DOHH2 (cell line): Measurements from ENCODE around the gene TTC28.

ENCODE experiments used
- EZH2phosphoT487 ChIP-seq: fragments of 200-600 bp; sonication (generic); IDR thresholded peaks from 2 replicates; pipeline ENCODE4 v1.6.1; 2017; ENCODE audit warnings: borderline replicate concordance, mild to moderate bottlenecking, antibody characterized with exemption, low read length, moderate library complexity, mixed read lengths
- TF ChIP-seq, protein P1 (sequence below): fragments of 200-600 bp; sonication (generic); IDR thresholded peaks from one replicate; pipeline ENCODE4 v1.5.1; 2014; ENCODE audit warnings: antibody characterized with exemption, mild to moderate bottlenecking, low read depth, low read length; ENCODE audit not compliant: poor library complexity, severe bottlenecking

- no peak for TF ChIP-seq EZH2phosphoT487
- TF ChIP-seq, protein P1, sequence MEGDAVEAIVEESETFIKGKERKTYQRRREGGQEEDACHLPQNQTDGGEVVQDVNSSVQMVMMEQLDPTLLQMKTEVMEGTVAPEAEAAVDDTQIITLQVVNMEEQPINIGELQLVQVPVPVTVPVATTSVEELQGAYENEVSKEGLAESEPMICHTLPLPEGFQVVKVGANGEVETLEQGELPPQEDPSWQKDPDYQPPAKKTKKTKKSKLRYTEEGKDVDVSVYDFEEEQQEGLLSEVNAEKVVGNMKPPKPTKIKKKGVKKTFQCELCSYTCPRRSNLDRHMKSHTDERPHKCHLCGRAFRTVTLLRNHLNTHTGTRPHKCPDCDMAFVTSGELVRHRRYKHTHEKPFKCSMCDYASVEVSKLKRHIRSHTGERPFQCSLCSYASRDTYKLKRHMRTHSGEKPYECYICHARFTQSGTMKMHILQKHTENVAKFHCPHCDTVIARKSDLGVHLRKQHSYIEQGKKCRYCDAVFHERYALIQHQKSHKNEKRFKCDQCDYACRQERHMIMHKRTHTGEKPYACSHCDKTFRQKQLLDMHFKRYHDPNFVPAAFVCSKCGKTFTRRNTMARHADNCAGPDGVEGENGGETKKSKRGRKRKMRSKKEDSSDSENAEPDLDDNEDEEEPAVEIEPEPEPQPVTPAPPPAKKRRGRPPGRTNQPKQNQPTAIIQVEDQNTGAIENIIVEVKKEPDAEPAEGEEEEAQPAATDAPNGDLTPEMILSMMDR = no peak
Observed at GRCh38 chr22:28332410-28332809, 347.2 kb downstream of the TTC28 start.
